ENCODE measurements around the gene TTLL11.

DNA sequence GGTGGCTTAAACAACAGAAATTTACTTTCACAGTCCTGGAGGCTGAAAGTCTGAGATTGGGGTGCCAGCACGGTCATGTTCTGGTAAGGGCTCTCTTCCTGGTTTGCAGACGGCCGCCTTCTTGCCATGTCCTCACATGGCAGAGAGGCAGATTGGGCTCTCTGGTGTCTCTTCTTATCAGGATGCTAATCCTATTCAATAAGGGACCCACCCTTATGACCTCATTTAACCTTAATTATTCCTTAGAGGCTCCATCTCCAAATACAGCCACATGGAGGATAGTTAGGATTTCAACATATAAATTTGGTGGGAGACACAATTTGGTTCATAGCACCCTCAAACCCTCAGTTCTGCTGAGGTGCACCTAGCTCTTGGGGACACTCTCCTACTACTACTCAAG is 261.2 kb downstream of the TTLL11 start:
- TF ChIP-seq, protein P1, sequence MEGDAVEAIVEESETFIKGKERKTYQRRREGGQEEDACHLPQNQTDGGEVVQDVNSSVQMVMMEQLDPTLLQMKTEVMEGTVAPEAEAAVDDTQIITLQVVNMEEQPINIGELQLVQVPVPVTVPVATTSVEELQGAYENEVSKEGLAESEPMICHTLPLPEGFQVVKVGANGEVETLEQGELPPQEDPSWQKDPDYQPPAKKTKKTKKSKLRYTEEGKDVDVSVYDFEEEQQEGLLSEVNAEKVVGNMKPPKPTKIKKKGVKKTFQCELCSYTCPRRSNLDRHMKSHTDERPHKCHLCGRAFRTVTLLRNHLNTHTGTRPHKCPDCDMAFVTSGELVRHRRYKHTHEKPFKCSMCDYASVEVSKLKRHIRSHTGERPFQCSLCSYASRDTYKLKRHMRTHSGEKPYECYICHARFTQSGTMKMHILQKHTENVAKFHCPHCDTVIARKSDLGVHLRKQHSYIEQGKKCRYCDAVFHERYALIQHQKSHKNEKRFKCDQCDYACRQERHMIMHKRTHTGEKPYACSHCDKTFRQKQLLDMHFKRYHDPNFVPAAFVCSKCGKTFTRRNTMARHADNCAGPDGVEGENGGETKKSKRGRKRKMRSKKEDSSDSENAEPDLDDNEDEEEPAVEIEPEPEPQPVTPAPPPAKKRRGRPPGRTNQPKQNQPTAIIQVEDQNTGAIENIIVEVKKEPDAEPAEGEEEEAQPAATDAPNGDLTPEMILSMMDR (conservative IDR thresholded peaks at IDR 0.05), result no peak
- no peak for TF ChIP-seq EZH2 (IDR thresholded peaks at IDR 0.05; ENCODE audit: low read depth)

Measured in PC-9 (cell line).